HG03439 (cell line): ENCODE results near the gene TMEM220.

Source experiments
- ATAC-seq: cut with Tn5 transposase; IDR thresholded peaks from one replicate; pipeline ENCODE4 v1.9.1; 2021; ENCODE audit warnings: mild to moderate bottlenecking, moderate library complexity; ENCODE audit not compliant: unreplicated experiment

TMEM220 gene

DNA sequence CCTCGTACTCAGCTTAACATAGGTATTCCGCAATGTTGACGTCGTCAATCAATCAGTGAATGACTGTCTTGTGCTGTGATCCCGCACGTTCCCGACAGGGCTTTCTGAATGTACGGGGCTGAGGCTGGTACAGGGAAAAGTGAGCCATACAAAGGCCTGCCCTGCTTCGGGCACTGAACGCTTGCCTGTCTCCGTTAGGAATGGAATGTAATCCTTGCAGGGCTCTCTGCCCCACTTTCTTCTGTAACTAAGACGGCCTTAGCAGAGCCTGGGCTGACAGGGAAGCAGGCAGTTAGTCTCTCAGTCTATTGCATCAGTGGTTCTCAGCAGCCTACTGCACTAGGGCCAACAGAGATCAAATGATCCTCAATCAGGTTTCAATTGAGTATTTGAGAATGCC lies 56.5 kb downstream of the TMEM220 start:
- ATAC-seq, result no peak

DNA sequence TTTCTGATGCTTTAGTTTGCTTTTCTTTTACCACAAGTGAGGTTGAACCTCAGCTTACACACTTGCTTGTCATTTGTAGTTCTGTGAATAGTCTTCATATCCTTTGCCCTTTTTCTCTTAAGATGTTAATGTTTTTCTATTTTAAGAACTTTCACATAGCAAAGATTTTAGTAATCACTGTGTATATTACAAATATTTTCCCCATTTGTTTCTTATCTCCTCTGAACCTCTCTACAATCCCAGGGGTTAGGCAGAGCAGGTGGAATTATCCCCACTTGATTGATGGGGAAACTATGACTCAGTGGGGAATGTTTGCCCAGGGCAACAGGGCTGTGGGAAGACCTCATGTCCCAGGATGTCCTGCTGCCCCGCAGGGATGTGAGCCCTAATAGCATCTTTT lies 61.0 kb downstream of the TMEM220 start:
- ATAC-seq, result no peak

DNA sequence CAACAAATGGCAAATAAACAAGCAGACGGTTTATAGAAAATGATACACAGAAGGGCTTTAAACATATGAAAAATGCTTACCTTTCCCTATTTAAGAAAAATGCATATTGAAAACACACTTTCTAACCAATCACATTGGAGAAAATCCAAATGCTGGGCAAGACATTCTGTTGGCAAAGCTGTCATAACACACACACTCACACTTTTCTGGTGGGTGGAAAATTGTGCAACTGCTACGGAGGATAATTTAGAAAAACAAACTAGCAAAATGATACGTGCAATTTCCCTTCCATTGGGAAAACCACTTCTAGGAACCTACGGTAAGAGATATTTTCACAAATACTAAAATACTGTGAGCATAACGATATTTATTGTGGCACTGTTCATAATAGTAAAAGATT lies 62.9 kb downstream of the TMEM220 start:
- no peak for ATAC-seq

DNA sequence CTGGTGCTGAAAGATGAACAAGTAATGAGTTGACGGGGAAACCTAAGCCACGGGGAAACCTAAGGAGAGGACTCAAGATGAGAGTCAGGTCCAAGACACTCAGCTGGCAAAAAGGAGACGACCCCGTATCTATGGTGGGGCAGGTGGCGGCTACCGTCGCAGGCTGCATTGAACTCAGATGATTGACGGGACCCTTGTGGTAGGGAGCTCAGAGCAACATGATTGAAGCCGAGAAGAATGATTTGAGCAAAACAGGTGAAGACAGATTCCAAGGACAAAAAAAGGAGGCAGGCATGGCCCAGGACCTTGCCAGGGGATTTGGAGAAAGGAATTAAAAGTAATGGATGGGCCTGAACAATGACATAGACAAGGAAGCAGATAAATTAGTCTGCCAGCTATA lies 65.3 kb downstream of the TMEM220 start:
- ATAC-seq, result no peak
